Activated CD8-positive, alpha-beta T cell treated with anti-CD3 and anti-CD28 coated beads for 36 hours (primary cell): ENCODE data around the gene TBATA. TPM values are rescaled to one million over a fixed set of nuclear protein-coding genes. Genes with fewer than 3 reads are reported as not detected.

Source experiments
- ATAC-seq: fragments of 200-7000 bp; cut with Tn5 transposase; one replicate; pipeline ENCODE4 v1.10.0; 2021; ENCODE audit warnings: mild to moderate bottlenecking, moderate library complexity
- CTCF ChIA-PET: fragments of 350-600 bp; sonication (Branson Sonifier 250); formaldehyde crosslinking; loops from one replicate; lab custom pipeline; 2021; ENCODE audit warnings: antibody characterized with exemption; lab: Charles Lee
- POLR2A ChIA-PET: fragments of 350-600 bp; sonication (Branson Sonifier 250); formaldehyde crosslinking; loops from one replicate; lab custom pipeline; 2021; ENCODE audit warnings: antibody characterized with exemption; lab: Charles Lee
- DNase-seq: peaks from one replicate; pipeline ENCODE4 v3.0.0-alpha.2; 2020
- H3K27ac Mint-ChIP-seq: one replicate; pipeline ENCODE4 v1.8.0; 2021; ENCODE audit warnings: mild to moderate bottlenecking, mixed read lengths
- H3K27me3 Mint-ChIP-seq: one replicate; pipeline ENCODE4 v1.8.0; 2021; ENCODE audit warnings: mixed read lengths
- H3K36me3 Mint-ChIP-seq: one replicate; pipeline ENCODE4 v1.8.0; 2021; ENCODE audit warnings: low read depth, mixed read lengths
- H3K4me1 Mint-ChIP-seq: one replicate; pipeline ENCODE4 v1.8.0; 2021; ENCODE audit warnings: low read depth, mixed read lengths
- H3K4me3 Mint-ChIP-seq: one replicate; pipeline ENCODE4 v1.8.0; 2021; ENCODE audit warnings: mild to moderate bottlenecking, moderate library complexity, mixed read lengths
- H3K9me3 Mint-ChIP-seq: one replicate; pipeline ENCODE4 v1.8.0; 2021; ENCODE audit warnings: mixed read lengths
- CTCF ChIP-seq: fragments of 200-600 bp; IDR thresholded peaks from one replicate; pipeline ENCODE4 v1.8.0; 2022; ENCODE audit warnings: antibody characterized with exemption, mild to moderate bottlenecking
- intact Hi-C: fragments of 100-400 bp; cut with micrococcal nuclease; formaldehyde crosslinking; loops from one replicate; pipeline ENCODE4 v1.10.0; 2022
- total RNA-seq, 2 experiments: library from RNA; stranded (reverse); gene quantifications; one replicate each; pipeline ENCODE4 v1.2.3, GENCODE V29; 2021

The TBATA gene
- not detected for total RNA-seq

GRCh38 chr10:70785190-70785589, at the start of gene TBATA:
Gene TBATA, minus strand, starts transcription at chr10:70785377. Its CDS starts 1,998 bp downstream, at chr10:70783379.
- ChIA-PET CTCF (no interaction called here), POLR2A (no interaction called here)
- DNase-seq (no peak), ATAC-seq (no peak)
- intact Hi-C loops = no loop called here
- Mint-ChIP-seq H3K27ac (no peak within 1 kb of the TSS), H3K4me3 (no peak within 1 kb of the TSS), H3K9me3 (no peaks in the 10 kb centered on the region), H3K36me3 (no peaks in the 10 kb centered on the region), H3K4me1 (peaks cover 11% of the 10 kb centered on the region), H3K27me3 (no peaks in the 10 kb centered on the region)
- no peak for TF ChIP-seq CTCF

GRCh38 chr10:70834441-70835151, 49.4 kb upstream of the TBATA start:
- peaks cover 60% of the 10 kb centered on the region for H3K4me1 Mint-ChIP-seq
- H3K9me3 Mint-ChIP-seq = peaks cover 4% of the 10 kb centered on the region
- H3K4me3 Mint-ChIP-seq = no peak overlapping the region
- H3K27ac Mint-ChIP-seq = peak overlapping the region; percentile 73
- ChIA-PET CTCF (interaction anchor here (1.0 to 1.8 kb wide), 3 partner anchors 15 to 284 kb away, joined by 3 to 8 read pairs (median 3); partner anchors contain the start of gene SGPL1), POLR2A (interaction anchor here (0.9 kb wide), 1 partner anchor 229 kb away, joined by 3 read pairs; no protein-coding TSS in a partner anchor)
- no peak for TF ChIP-seq CTCF
- peaks cover 37% of the 10 kb centered on the region for H3K36me3 Mint-ChIP-seq
- intact Hi-C loops = no loop called here
- DNase-seq = no peak
- no peak for ATAC-seq
- no peaks in the 10 kb centered on the region for H3K27me3 Mint-ChIP-seq

- intact Hi-C loops = no loop called here
- peaks cover 62% of the 10 kb centered on the region for H3K4me1 Mint-ChIP-seq
- H3K4me3 Mint-ChIP-seq = no peak overlapping the region
- DNase-seq = no peak
- no peak for TF ChIP-seq CTCF
- H3K27ac Mint-ChIP-seq = peak overlapping the region; percentile 73
- ChIA-PET POLR2A (interaction anchor here (1.1 kb wide), 1 partner anchor 20 kb away, joined by 3 read pairs; no protein-coding TSS in a partner anchor), CTCF (interaction anchor here (1.0 to 1.8 kb wide), 3 partner anchors 14 to 284 kb away, joined by 3 to 8 read pairs (median 3); partner anchors contain the start of gene SGPL1)
- H3K9me3 Mint-ChIP-seq = peaks cover 4% of the 10 kb centered on the region
- no peak for ATAC-seq
- no peaks in the 10 kb centered on the region for H3K27me3 Mint-ChIP-seq
- H3K36me3 Mint-ChIP-seq = peaks cover 37% of the 10 kb centered on the region
Observed at GRCh38 chr10:70834021-70834420, 48.8 kb upstream of the TBATA start.

GRCh38 chr10:70833601-70834000, 48.4 kb upstream of the TBATA start:
- CTCF ChIA-PET = interaction anchor here (1.0 to 1.8 kb wide), 4 partner anchors 14 to 283 kb away, joined by 3 to 8 read pairs (median 4); partner anchors contain the start of gene SGPL1
- ATAC-seq (no peak), DNase-seq (no peak)
- Mint-ChIP-seq H3K9me3 (peaks cover 4% of the 10 kb centered on the region), H3K27me3 (no peaks in the 10 kb centered on the region), H3K36me3 (peaks cover 37% of the 10 kb centered on the region), H3K4me3 (peak overlapping the region; percentile 38), H3K4me1 (peaks cover 62% of the 10 kb centered on the region), H3K27ac (peak overlapping the region; percentile 73)
- no peak for TF ChIP-seq CTCF
- intact Hi-C loops = no loop called here
- POLR2A ChIA-PET = interaction anchor here (0.8 to 1.1 kb wide), 2 partner anchors 16 to 20 kb away, joined by 3 to 5 read pairs; no protein-coding TSS in a partner anchor
